ENCODE results near the gene AJAP1.

The AJAP1 gene

DNA sequence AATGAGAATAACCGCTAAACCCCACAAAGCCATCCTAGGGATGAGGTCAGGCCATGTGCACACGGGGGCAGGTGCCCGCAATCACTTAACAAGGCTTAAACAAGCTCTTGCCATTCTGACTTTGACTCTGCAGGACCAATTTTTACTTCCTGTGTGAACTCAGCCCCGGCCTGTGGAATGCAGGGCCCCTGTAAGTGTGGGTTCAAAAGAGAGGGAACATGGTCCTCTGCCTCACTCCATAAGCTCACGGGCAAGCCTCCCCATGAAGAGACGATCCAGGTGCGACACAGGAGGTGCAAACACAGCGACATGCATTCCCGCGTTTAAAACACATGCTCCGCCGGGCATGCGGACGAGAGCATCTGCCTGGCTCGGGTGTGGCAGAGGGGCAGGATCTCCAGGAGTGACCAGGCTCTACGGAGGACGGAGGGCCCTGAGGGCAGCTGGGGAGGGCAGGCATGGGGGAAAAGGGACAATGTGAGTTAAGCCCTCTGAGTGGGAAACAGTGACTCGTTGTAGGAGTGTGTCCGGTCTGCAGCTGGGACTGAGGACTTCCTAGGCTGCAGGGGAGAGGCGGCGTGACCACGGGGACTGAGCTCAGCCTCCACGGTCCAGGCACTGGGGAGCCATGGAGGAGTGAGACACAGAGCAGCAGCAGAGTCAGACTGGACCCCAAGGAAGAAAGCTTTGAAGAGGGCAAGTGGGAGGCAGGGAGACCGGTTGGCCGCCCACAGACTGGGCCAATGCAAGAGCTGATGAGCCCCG, 40.6 kb upstream of the AJAP1 start:
- DNase-seq (ENCODE audit: low spot score) (no peak), ATAC-seq (ENCODE audit: low read depth) (no peak)
- Histone ChIP-seq H3K36me3 (ENCODE audit: low read depth) (no peaks in the 10 kb centered on the region), H3K4me3 (ENCODE audit: severe bottlenecking) (no peak overlapping the region), H3K27ac (ENCODE audit: poor library complexity, severe bottlenecking) (no peak overlapping the region), H3K4me1 (ENCODE audit: insufficient read depth, poor library complexity, severe bottlenecking) (no peaks in the 10 kb centered on the region), H3K27me3 (ENCODE audit: insufficient read depth, poor library complexity, severe bottlenecking) (no peaks in the 10 kb centered on the region), H3K9me3 (ENCODE audit: severe bottlenecking) (no peaks in the 10 kb centered on the region)
- TF ChIP-seq, protein P1, sequence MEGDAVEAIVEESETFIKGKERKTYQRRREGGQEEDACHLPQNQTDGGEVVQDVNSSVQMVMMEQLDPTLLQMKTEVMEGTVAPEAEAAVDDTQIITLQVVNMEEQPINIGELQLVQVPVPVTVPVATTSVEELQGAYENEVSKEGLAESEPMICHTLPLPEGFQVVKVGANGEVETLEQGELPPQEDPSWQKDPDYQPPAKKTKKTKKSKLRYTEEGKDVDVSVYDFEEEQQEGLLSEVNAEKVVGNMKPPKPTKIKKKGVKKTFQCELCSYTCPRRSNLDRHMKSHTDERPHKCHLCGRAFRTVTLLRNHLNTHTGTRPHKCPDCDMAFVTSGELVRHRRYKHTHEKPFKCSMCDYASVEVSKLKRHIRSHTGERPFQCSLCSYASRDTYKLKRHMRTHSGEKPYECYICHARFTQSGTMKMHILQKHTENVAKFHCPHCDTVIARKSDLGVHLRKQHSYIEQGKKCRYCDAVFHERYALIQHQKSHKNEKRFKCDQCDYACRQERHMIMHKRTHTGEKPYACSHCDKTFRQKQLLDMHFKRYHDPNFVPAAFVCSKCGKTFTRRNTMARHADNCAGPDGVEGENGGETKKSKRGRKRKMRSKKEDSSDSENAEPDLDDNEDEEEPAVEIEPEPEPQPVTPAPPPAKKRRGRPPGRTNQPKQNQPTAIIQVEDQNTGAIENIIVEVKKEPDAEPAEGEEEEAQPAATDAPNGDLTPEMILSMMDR (IDR thresholded peaks at IDR 0.05; ENCODE audit: poor library complexity, severe bottlenecking), result no peak

DNA sequence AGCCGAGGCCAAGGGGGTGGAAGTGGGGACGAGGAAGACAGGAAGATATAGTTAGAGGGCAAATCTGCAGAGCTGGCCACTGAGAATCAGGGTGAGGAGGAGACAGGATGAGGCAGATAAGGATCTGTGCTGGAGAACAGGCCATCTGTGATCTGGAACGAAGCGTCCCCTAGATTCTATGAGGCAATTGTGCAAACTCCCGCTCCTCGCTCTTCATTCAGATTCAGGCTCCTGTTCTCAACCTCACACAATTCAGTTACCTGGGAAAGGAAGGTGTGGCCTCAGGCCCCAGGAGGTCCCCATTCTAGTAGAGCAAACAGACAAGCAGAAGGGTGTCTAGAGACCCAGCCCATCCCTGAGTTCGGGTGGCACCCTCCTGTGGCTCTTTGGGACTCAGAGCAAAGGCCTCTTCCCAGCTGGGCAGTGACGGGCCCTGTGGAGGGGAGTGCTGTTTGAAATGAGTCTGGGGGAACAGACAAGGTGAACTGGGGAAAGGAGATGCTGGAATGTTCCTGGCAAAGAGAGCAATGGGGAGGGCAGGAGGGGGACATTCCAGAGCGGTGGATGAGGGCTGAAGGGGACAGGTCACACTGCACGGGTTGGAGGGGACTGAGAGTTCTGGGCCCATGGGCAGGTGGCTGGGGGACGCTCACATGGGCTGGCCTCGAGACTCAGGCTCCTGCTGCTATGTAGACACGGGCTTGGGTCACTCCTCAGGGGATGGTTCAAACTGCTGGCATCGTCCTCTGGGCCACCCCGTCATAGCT, 39.9 kb upstream of the AJAP1 start:
- H3K27me3 ChIP-seq (ENCODE audit: insufficient read depth, poor library complexity, severe bottlenecking), result no peaks in the 10 kb centered on the region
- TF ChIP-seq, protein P1 (IDR thresholded peaks at IDR 0.05; ENCODE audit: poor library complexity, severe bottlenecking), result no peak
- no peak overlapping the region for H3K27ac ChIP-seq (ENCODE audit: poor library complexity, severe bottlenecking)
- ATAC-seq (ENCODE audit: low read depth), result no peak
- no peaks in the 10 kb centered on the region for H3K9me3 ChIP-seq (ENCODE audit: severe bottlenecking)
- no peaks in the 10 kb centered on the region for H3K4me1 ChIP-seq (ENCODE audit: insufficient read depth, poor library complexity, severe bottlenecking)
- H3K36me3 ChIP-seq (ENCODE audit: low read depth), result no peaks in the 10 kb centered on the region
- DNase-seq (ENCODE audit: low spot score), result no peak
- no peak overlapping the region for H3K4me3 ChIP-seq (ENCODE audit: severe bottlenecking)

GRCh38 chr1:4615138-4615470, 39.3 kb upstream of the AJAP1 start:
- no peak for ATAC-seq (ENCODE audit: low read depth)
- H3K36me3 ChIP-seq (ENCODE audit: low read depth), result no peaks in the 10 kb centered on the region

DNA sequence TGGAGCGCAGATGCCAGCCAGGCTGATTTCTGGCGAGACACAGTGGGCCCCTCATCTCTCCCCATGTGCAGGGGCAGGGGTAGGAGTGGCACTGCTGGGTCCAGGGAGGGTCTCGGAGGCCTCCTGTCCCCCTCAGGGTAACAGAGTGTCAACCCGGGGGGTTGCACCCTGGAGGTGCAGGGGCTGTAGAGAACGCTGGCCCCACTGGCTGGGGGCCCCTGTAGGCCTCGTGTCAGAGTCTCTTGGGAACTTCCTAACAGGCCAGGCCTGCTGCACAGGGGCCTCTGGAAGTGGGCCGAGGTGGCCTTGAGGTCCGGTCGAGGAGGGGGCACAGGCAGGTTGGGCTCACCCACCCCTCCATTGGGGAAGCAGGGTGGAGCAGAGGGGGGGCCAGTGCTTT, 38.9 kb upstream of the AJAP1 start:
- Histone ChIP-seq H3K4me1 (ENCODE audit: insufficient read depth, poor library complexity, severe bottlenecking) (no peaks in the 10 kb centered on the region), H3K27ac (ENCODE audit: poor library complexity, severe bottlenecking) (no peak overlapping the region), H3K4me3 (ENCODE audit: severe bottlenecking) (no peak overlapping the region), H3K36me3 (ENCODE audit: low read depth) (no peaks in the 10 kb centered on the region), H3K9me3 (ENCODE audit: severe bottlenecking) (no peaks in the 10 kb centered on the region), H3K27me3 (ENCODE audit: insufficient read depth, poor library complexity, severe bottlenecking) (no peaks in the 10 kb centered on the region)
- TF ChIP-seq, protein P1 (IDR thresholded peaks at IDR 0.05; ENCODE audit: poor library complexity, severe bottlenecking), result no peak
- DNase-seq (ENCODE audit: low spot score) (no peak), ATAC-seq (ENCODE audit: low read depth) (no peak)

More at GRCh38 chr1:4615138-4615470, 39.3 kb upstream of the AJAP1 start:
- no peaks in the 10 kb centered on the region for H3K9me3 ChIP-seq (ENCODE audit: severe bottlenecking)
- H3K4me1 ChIP-seq (ENCODE audit: insufficient read depth, poor library complexity, severe bottlenecking), result no peaks in the 10 kb centered on the region
- TF ChIP-seq, protein P1 (IDR thresholded peaks at IDR 0.05; ENCODE audit: poor library complexity, severe bottlenecking), result no peak
- H3K27ac ChIP-seq (ENCODE audit: poor library complexity, severe bottlenecking), result no peak overlapping the region
- no peak for DNase-seq (ENCODE audit: low spot score)
- H3K4me3 ChIP-seq (ENCODE audit: severe bottlenecking), result no peak overlapping the region
- no peaks in the 10 kb centered on the region for H3K27me3 ChIP-seq (ENCODE audit: insufficient read depth, poor library complexity, severe bottlenecking)

Measured in RWPE2 (cell line).